H1 (cell line): ENCODE data around the gene TREM1. TPM values are rescaled to one million over a fixed set of nuclear protein-coding genes. Genes with fewer than 3 reads are reported as not detected.

Experiments
- ASH2L ChIP-seq: fragments of 200-600, 300-600 bp; sonication (generic); IDR thresholded peaks from one replicate; pipeline ENCODE4 v1.7.1; 2017; ENCODE audit warnings: low read length
- BACH1 ChIP-seq: IDR thresholded peaks from 2 replicates; pipeline ENCODE4 v1.6.1; 2012; ENCODE audit warnings: low read length, improper control_type of control experiment
- BCL11A ChIP-seq, 2 experiments: IDR thresholded peaks; one replicate each; pipeline ENCODE4 v1.6.1; 2011; ENCODE audit warnings: low read depth in 2 of 2, low read length in 2 of 2, mild to moderate bottlenecking in 2 of 2
- CREB1 ChIP-seq: IDR thresholded peaks from 2 replicates; pipeline ENCODE4 v1.6.1; 2012; ENCODE audit warnings: inconsistent platforms
- FOSL1 ChIP-seq: IDR thresholded peaks from 2 replicates; pipeline ENCODE4 v1.6.1; 2011; ENCODE audit warnings: mild to moderate bottlenecking, low read depth, low read length, moderate library complexity; ENCODE audit not compliant: insufficient read depth
- HDAC6 ChIP-seq: IDR thresholded peaks from one replicate; pipeline ENCODE4 v1.7.1; 2012; ENCODE audit warnings: low read depth, mild to moderate bottlenecking, inconsistent platforms, low read length, moderate library complexity
- JUND ChIP-seq: IDR thresholded peaks from 2 replicates; pipeline ENCODE4 v1.6.1; 2011; ENCODE audit warnings: mild to moderate bottlenecking, improper control_type of control experiment, low read length
- KDM4A ChIP-seq: IDR thresholded peaks from one replicate; pipeline ENCODE4 v1.7.1; 2012; ENCODE audit warnings: low read depth, mild to moderate bottlenecking, moderate library complexity, low read length, inconsistent platforms; ENCODE audit not compliant: severe bottlenecking
- NANOG ChIP-seq: IDR thresholded peaks from 2 replicates; pipeline ENCODE4 v1.6.1; 2011; ENCODE audit warnings: low read length, low read depth, mild to moderate bottlenecking, inconsistent platforms; ENCODE audit not compliant: insufficient read depth, poor library complexity, severe bottlenecking
- NRF1 ChIP-seq: IDR thresholded peaks from 2 replicates; pipeline ENCODE4 v1.6.1; 2011; ENCODE audit warnings: mild to moderate bottlenecking, low read depth, low read length, improper control_type of control experiment
- POLR2A ChIP-seq, 2 experiments: IDR thresholded peaks; 1 replicate in 1 of 2; 2 replicates in 1 of 2; pipeline ENCODE4 v1.6.1; 2011; ENCODE audit warnings: low read depth in 2 of 2, low read length in 2 of 2, mild to moderate bottlenecking in 2 of 2; ENCODE audit errors: control extremely low read depth in 1 of 2
- POLR2AphosphoS5 ChIP-seq: IDR thresholded peaks from 2 replicates; pipeline ENCODE4 v1.6.1; 2011; ENCODE audit warnings: low read depth, low read length
- RAD21 ChIP-seq, 2 experiments: IDR thresholded peaks in 1 of 2; conservative IDR thresholded peaks in 1 of 2; 2 replicates each; pipeline ENCODE4 v1.6.1; 2011; ENCODE audit warnings: low read depth in 2 of 2, low read length in 2 of 2, improper control_type of control experiment in 1 of 2, inconsistent platforms in 1 of 2, mild to moderate bottlenecking in 1 of 2, moderate library complexity in 1 of 2
- SIN3A ChIP-seq, 2 experiments: IDR thresholded peaks in 1 of 2; conservative IDR thresholded peaks in 1 of 2; 2 replicates each; pipeline ENCODE4 v1.6.1; 2011 to 2012; ENCODE audit warnings: low read length in 2 of 2, improper control_type of control experiment in 1 of 2, low read depth in 1 of 2, mild to moderate bottlenecking in 1 of 2
- SIRT6 ChIP-seq: IDR thresholded peaks from one replicate; pipeline ENCODE4 v1.7.1; 2012; ENCODE audit warnings: low read length, inconsistent platforms
- SP1 ChIP-seq: IDR thresholded peaks from 2 replicates; pipeline ENCODE4 v1.6.1; 2011; ENCODE audit warnings: low read depth, low read length
- TBP ChIP-seq: IDR thresholded peaks from 2 replicates; pipeline ENCODE4 v1.6.1; 2011; ENCODE audit warnings: low read depth, low read length, improper control_type of control experiment
- YY1 ChIP-seq: IDR thresholded peaks from 2 replicates; pipeline ENCODE4 v1.6.1; 2011; ENCODE audit warnings: low read depth, mild to moderate bottlenecking, low read length
- polyA plus RNA-seq, 7 experiments: library from polyadenylated mRNA; depleted of rRNA in 3 of 7; stranded (reverse) in 5 of 7; unstranded in 2 of 7; fragments of >200 nt in 5 of 7; fragments of 200-250 nt in 2 of 7; gene quantifications; 1 replicate in 5 of 7; 2 replicates in 1 of 7; 4 replicates in 1 of 7; pipeline versions ENCODE4 v1.2.1 to v1.2.3, GENCODE V29; 2011 to 2013; ENCODE audit warnings: missing spikeins in 2 of 7, mixed read lengths in 2 of 7
- total RNA-seq: library from RNA; stranded (reverse); fragmentation: NEBNext Ultra II Directional; extraction: Animal tissue kit (Norgen Biotek cat#: 25700); gene quantifications from 2 replicates; pipeline ENCODE4 v1.2.1, GENCODE V29; 2021
- TF ChIP-seq, protein P1 (sequence below): IDR thresholded peaks from 2 replicates; pipeline ENCODE4 v1.6.1; 2012; ENCODE audit warnings: inconsistent platforms
- TF ChIP-seq, protein P2 (sequence below): IDR thresholded peaks from 2 replicates; pipeline ENCODE4 v1.6.1; 2011; ENCODE audit warnings: low read length, improper control_type of control experiment

TREM1 gene
- total and polyA plus RNA-seq, 2 of the 8 experiments (the other 6 are each of a cell fraction or from before 2014, with no cell fraction given), result not detected

DNA sequence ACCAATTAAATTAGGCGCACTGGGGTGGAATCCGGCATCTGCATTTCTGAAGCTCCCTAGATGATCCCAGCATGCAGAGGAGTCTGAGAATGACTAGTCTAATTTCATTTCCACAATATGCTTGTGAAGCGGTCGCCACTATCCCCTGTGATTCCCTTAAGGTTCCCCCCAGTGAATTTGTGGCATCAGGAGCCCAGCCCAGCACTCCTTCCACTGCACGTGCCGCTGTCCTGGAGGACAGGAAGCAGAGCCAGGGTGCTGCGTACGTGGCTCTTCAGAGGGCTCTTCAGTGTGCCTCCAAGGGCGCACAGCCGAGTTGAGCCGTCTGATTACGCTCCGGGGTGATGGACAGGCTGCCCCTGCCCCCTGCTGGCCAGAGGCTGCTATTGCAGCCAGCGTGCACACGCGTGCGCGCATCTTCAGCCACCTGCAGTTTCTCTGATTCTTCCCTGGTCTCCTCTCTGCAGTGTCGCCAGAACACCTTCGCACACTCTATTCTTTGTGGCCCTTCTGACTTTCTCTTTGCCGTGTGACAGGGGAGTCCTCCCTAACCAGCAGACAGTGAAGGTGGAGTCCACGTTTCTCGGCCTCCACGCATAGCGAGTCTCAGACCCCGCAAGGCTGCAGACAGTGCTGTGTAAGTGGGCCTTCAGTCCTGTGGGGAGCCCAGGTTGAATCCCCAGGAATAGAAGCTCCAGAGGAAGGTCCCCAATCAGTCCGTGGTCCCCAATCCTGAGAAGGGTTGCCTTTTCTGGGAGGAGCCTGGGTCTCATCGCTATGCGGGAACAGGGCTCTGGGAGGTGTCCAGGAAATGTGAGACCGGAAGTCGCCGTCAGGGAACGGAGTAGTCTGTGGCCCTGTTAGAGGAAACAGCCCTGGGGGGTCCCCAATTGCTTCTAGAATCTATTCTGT, 32.4 kb upstream of the TREM1 start (continued):
- TF ChIP-seq SP1 (0 out of 2 replicates have a peak, but pooled peaks have one; percentile 5), POLR2AphosphoS5 (peak; percentile 44; the same call in 1 of the 2 replicates), NANOG (peak; percentile 18), NRF1 (peak; percentile 21; the same call in 1 of the 2 replicates), TBP (peak; percentile 57; the same call in 1 of the 2 replicates), SIN3A (conservative IDR thresholded peaks at IDR 0.05 in 1 of 2, IDR thresholded peaks at IDR 0.05 in 1 of 2; ENCODE audit: low read depth in 1 of 2, low read length in 2 of 2) (peak in 1 of 2 experiments; percentile 49; a peak in 1 of 4 replicates), FOSL1 (no peak), POLR2A (IDR thresholded peaks at IDR 0.05; ENCODE audit: control extremely low read depth in 1 of 2, low read depth in 2 of 2, low read length in 2 of 2) (peak in 1 of 2 experiments; percentile 59; a peak in 2 of 3 replicates), CREB1 (peak; percentile 79), RAD21 (IDR thresholded peaks at IDR 0.05 in 1 of 2, conservative IDR thresholded peaks at IDR 0.05 in 1 of 2; ENCODE audit: low read depth in 2 of 2, low read length in 2 of 2) (peak; percentile 95 to 96), BACH1 (peak; percentile 55; the same call in 1 of the 2 replicates), SIRT6 (no peak), YY1 (peak; percentile 42; the same call in 1 of the 2 replicates), HDAC6 (no peak), ASH2L (peak; percentile 76), BCL11A (IDR thresholded peaks at IDR 0.05; ENCODE audit: low read depth in 2 of 2, low read length in 2 of 2) (no peak), KDM4A (peak; percentile 72), JUND (peak; percentile 47; the same call in 1 of the 2 replicates)
- TF ChIP-seq, protein P1, sequence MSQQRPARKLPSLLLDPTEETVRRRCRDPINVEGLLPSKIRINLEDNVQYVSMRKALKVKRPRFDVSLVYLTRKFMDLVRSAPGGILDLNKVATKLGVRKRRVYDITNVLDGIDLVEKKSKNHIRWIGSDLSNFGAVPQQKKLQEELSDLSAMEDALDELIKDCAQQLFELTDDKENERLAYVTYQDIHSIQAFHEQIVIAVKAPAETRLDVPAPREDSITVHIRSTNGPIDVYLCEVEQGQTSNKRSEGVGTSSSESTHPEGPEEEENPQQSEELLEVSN, result peak; percentile 79
- TF ChIP-seq, protein P2, sequence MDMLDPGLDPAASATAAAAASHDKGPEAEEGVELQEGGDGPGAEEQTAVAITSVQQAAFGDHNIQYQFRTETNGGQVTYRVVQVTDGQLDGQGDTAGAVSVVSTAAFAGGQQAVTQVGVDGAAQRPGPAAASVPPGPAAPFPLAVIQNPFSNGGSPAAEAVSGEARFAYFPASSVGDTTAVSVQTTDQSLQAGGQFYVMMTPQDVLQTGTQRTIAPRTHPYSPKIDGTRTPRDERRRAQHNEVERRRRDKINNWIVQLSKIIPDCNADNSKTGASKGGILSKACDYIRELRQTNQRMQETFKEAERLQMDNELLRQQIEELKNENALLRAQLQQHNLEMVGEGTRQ, result no peak
